NAMALWA (cell line): ENCODE measurements around the gene TRAPPC6A.
A peak's percentile ranks its signal among the peaks of the same experiment; 100 is the strongest.

Source experiments
- DNase-seq: peaks from one replicate; pipeline ENCODE4 v3.0.0-alpha.2; 2015; ENCODE audit warnings: low spot score

TRAPPC6A gene

GRCh38 chr19:45147835-45148676 is 30.0 kb downstream of the TRAPPC6A start:
- no peak for DNase-seq

- no peak for DNase-seq
Measured at GRCh38 chr19:45146741-45147205, 31.3 kb downstream of the TRAPPC6A start.

- no peak for DNase-seq
Measured at GRCh38 chr19:45146251-45146650, 31.8 kb downstream of the TRAPPC6A start.

- DNase-seq, result no peak
Measured at GRCh38 chr19:45145270-45146189, 32.5 kb downstream of the TRAPPC6A start.

GRCh38 chr19:45144431-45145269 is 33.4 kb downstream of the TRAPPC6A start:
- no peak for DNase-seq

- no peak for DNase-seq
Measured at GRCh38 chr19:45142726-45143110, 35.3 kb downstream of the TRAPPC6A start.

GRCh38 chr19:45142016-45142725 is 35.9 kb downstream of the TRAPPC6A start:
- DNase-seq, result no peak

- no peak for DNase-seq
Measured at GRCh38 chr19:45141203-45141900, 36.7 kb downstream of the TRAPPC6A start.

- no peak for DNase-seq
Measured at GRCh38 chr19:45140533-45140932, 37.5 kb downstream of the TRAPPC6A start.

- no peak for DNase-seq
Measured at GRCh38 chr19:45140144-45140503, 37.9 kb downstream of the TRAPPC6A start.

- no peak for DNase-seq
Measured at GRCh38 chr19:45139286-45140143, 38.5 kb downstream of the TRAPPC6A start.

GRCh38 chr19:45138303-45138751 is 39.7 kb downstream of the TRAPPC6A start:
- DNase-seq, result no peak

GRCh38 chr19:45137179-45137761 is 40.8 kb downstream of the TRAPPC6A start:
- peak; percentile 31 for DNase-seq

GRCh38 chr19:45136507-45137178 is 41.4 kb downstream of the TRAPPC6A start:
- no peak for DNase-seq

GRCh38 chr19:45135176-45135885 is 42.7 kb downstream of the TRAPPC6A start:
- DNase-seq, result no peak

- DNase-seq, result no peak
Measured at GRCh38 chr19:45133661-45134060, 44.4 kb downstream of the TRAPPC6A start.

GRCh38 chr19:45130888-45131615 is 47.0 kb downstream of the TRAPPC6A start:
- DNase-seq, result peak; percentile 65
